Loucy (cell line): ENCODE measurements around the gene ALK.

Experiments
- EZH2phosphoT487 ChIP-seq: fragments of 200-600 bp; IDR thresholded peaks from 2 replicates; pipeline ENCODE4 v1.6.1; 2018; ENCODE audit warnings: antibody characterized with exemption, mild to moderate bottlenecking, moderate library complexity, borderline replicate concordance
- TF ChIP-seq, protein P1 (sequence below): fragments of 200-600 bp; sonication (generic); conservative IDR thresholded peaks from 2 replicates; pipeline ENCODE4 v1.5.1; 2014; ENCODE audit warnings: mild to moderate bottlenecking, antibody characterized with exemption, low read length

DNA sequence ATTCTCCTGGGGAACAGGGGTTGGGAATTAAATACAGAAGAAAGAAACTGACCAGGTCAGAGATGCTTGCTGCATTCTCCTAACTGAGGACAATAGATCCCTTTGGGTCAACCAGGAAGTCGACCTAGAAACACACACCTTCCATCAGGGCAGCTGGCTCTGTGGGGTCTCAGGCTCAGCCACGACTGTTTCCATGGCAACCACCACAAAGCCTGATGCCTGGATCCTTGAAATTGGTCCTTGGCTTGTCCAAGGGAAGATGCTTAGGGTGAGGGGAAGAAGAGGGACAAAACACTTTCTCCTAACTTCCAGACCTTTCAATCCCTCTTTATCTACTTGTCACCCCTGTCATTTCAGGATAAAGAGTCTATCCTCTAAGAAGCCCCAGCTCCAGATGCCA, 194.4 kb downstream of the ALK start:
- TF ChIP-seq, protein P1, sequence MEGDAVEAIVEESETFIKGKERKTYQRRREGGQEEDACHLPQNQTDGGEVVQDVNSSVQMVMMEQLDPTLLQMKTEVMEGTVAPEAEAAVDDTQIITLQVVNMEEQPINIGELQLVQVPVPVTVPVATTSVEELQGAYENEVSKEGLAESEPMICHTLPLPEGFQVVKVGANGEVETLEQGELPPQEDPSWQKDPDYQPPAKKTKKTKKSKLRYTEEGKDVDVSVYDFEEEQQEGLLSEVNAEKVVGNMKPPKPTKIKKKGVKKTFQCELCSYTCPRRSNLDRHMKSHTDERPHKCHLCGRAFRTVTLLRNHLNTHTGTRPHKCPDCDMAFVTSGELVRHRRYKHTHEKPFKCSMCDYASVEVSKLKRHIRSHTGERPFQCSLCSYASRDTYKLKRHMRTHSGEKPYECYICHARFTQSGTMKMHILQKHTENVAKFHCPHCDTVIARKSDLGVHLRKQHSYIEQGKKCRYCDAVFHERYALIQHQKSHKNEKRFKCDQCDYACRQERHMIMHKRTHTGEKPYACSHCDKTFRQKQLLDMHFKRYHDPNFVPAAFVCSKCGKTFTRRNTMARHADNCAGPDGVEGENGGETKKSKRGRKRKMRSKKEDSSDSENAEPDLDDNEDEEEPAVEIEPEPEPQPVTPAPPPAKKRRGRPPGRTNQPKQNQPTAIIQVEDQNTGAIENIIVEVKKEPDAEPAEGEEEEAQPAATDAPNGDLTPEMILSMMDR = no peak
- no peak for TF ChIP-seq EZH2phosphoT487
